Activated T-cell treated with anti-CD3 and anti-CD28 coated beads, Interleukin-2, amount 50 U/mL, for 72 hours (primary cell): ENCODE data around the gene FOXRED1. TPM values are rescaled to one million over a fixed set of nuclear protein-coding genes. Genes with fewer than 3 reads are reported as not detected.

ENCODE experiments used
- ATAC-seq, 2 donors: fragments of 150-1000 bp; cut with Tn5 transposase; replicated peaks in 1 of 2; 2 replicates each; pipeline ENCODE4 v1.10.0; 2021; ENCODE audit warnings: moderate library complexity in 2 of 2, mild to moderate bottlenecking in 1 of 2
- DNase-seq, 2 donors: peaks; one replicate each; pipeline ENCODE4 v3.0.0; 2021 to 2022; ENCODE audit warnings: mixed read lengths in 1 of 2
- H3K27ac Mint-ChIP-seq: one replicate; pipeline ENCODE4 v1.8.0; 2022; ENCODE audit warnings: mild to moderate bottlenecking, moderate library complexity, mixed read lengths
- H3K27me3 Mint-ChIP-seq: one replicate; pipeline ENCODE4 v1.8.0; 2022; ENCODE audit warnings: low read depth, mixed read lengths
- H3K36me3 Mint-ChIP-seq, 2 donors: one replicate each; pipeline ENCODE4 v1.8.0; 2022; ENCODE audit warnings: mixed read lengths in 2 of 2, mild to moderate bottlenecking in 1 of 2; ENCODE audit not compliant: insufficient read depth in 2 of 2
- H3K4me1 Mint-ChIP-seq: one replicate; pipeline ENCODE4 v1.8.0; 2022; ENCODE audit warnings: low read depth, mixed read lengths
- H3K4me3 Mint-ChIP-seq, 2 donors: one replicate each; pipeline ENCODE4 v1.8.0; 2022; ENCODE audit warnings: mild to moderate bottlenecking in 2 of 2, mixed read lengths in 2 of 2, moderate library complexity in 2 of 2
- H3K9me3 Mint-ChIP-seq, 2 donors: one replicate each; pipeline ENCODE4 v1.8.0; 2022; ENCODE audit warnings: mixed read lengths in 2 of 2
- total RNA-seq, 2 donors: library from RNA; stranded (reverse); gene quantifications; one replicate each; pipeline ENCODE4 v1.2.3, GENCODE V29; 2022

Gene FOXRED1
- total RNA-seq = 10 to 100 TPM; 35.0 to 51.9 TPM

DNA sequence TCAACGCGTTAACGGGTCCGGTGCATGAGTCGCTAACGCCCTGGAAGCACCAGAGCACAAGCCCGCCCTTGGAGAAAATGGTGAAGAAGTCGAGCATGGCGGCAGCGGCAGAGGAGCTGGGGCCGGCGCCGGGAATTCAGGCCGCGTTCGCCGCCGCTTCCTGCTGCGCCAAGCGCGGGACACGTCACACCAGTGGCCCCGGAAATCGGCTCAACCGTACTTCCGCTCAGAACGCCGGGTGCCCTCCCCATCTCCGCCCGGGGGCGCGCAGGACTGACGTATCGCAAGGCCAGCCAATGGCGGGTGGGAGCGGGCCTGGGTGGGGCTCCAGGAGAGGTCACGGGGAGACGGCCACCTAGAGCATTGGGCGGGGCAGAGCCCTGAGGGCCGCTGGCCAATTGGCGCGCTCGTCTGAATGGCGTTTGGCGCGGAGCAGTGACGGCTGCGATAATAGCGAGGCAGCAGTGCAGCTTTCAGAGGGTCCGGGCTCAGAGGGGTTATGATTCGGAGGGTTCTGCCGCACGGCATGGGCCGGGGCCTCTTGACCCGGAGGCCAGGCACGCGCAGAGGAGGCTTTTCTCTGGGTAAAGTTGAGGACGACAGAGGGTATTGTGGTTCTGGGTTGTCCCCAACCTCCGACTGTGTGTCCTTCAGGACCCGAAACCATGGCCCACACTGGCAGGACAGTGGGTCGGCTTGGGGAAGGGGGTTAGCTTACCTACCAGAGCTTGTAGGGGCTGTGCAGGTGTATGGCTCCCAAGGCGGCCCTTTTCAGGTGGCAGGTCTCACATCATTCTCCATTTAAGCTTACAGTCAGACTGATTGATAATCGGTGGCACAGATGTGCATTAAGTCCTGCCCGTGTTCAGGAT is at the start of gene FOXRED1, which contains the start of gene SRPRA:
Gene FOXRED1, plus strand, starts transcription at position 447 of the 872 bp plus-strand sequence. Its CDS starts 53 bp downstream, at position 500.
Gene SRPRA, minus strand, starts transcription at position 188 of the 872 bp plus-strand sequence. Its CDS starts 91 bp downstream, at position 97.
- peak; percentile 99 for ATAC-seq

DNA sequence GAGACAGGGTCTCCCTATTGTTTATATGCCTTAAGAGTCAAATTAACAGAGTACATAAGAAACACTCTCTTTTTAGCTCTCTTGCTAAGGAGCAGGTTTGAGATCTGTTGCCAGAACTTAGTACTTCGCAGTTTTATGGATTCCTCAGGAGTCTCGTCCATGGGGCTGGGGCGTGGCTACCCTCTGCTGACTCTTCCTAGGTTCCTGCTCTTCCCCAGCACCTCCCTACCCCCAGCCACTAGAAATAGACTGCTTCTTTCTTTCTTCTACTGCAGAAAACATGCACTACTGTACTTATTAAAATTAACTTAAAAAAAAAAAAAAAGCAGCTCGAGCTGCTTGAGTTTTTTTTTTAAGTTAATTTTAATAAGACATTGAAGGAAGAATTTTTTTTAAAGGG is 49.4 kb upstream of the FOXRED1 start:
- no peak overlapping the region for H3K27ac Mint-ChIP-seq
- H3K9me3 Mint-ChIP-seq = no peaks in the 10 kb centered on the region
- H3K4me1 Mint-ChIP-seq = peaks cover 35% of the 10 kb centered on the region
- ATAC-seq (no peak), DNase-seq (no peak)
- H3K36me3 Mint-ChIP-seq = no peaks in the 10 kb centered on the region
- no peaks in the 10 kb centered on the region for H3K27me3 Mint-ChIP-seq
- no peak overlapping the region for H3K4me3 Mint-ChIP-seq

More for the DNA sequence above, at the start of gene FOXRED1, which contains the start of gene SRPRA:
- H3K36me3 Mint-ChIP-seq = peaks cover 13 to 28% of the 10 kb centered on the region in 2 donors
- H3K4me1 Mint-ChIP-seq = peaks cover 53% of the 10 kb centered on the region
- no peaks in the 10 kb centered on the region for H3K9me3 Mint-ChIP-seq
- DNase-seq = peak; percentile 100
- no peaks in the 10 kb centered on the region for H3K27me3 Mint-ChIP-seq
- H3K4me3 Mint-ChIP-seq = peak within 1 kb of the TSS; percentile 96 to 97
- peak within 1 kb of the TSS; percentile 100 for H3K27ac Mint-ChIP-seq

DNA sequence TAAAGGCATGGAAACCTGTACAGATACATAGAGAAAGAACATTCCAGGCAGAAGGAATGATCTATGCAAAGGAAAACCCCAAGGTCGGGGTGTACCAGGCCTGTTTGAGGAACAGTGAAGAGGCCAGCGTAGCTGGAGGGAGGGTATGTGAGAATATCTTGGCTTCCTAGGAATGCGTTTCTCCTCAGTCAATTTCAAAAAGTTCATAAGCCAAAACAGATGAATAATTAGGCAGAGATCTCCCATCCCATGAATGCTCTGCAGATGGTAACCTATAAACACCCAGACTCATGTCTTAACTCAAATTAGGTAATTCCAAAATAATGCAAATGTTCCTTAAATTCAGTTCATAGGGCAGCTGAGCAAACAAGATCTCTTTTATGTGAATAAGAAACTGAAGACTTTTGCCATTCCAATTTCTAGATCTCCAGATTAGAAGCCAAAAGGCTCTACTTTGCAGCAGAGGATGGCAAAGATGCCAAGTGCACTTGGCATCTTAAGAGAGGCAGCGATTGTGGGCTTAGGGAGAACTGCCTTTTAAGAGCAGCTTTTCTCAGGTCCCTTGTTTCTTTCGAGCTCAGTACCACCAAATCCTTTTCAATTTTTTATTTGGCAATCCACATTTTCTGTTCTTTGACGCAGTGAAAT is 44.2 kb upstream of the FOXRED1 start:
- ATAC-seq = no peak
- Mint-ChIP-seq H3K27me3 (no peaks in the 10 kb centered on the region), H3K36me3 (peaks cover 0 to 9% of the 10 kb centered on the region in 2 donors), H3K4me3 (no peak overlapping the region), H3K27ac (no peak overlapping the region), H3K4me1 (peaks cover 6% of the 10 kb centered on the region), H3K9me3 (peaks cover 0 to 4% of the 10 kb centered on the region in 2 donors)
- no peak for DNase-seq

DNA sequence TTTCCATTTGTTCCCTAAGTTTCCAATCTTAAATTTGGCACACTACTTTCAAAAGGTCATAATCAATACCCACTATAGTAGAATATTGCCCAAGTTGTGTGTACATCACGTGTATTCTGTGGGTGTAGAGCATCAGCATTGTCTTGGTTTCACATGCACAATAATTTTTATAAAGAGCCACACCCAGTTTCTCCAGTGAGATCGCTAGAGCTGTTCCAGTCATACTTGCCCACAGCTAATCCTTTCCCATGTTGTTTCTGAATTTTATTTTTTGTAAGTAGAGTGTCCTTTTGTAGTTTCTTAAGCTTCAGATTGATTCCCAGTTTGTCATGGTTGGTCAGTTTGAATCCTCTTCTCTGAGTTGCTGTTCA is 43.7 kb upstream of the FOXRED1 start:
- Mint-ChIP-seq H3K27me3 (no peaks in the 10 kb centered on the region), H3K9me3 (peaks cover 0 to 4% of the 10 kb centered on the region in 2 donors)

DNA sequence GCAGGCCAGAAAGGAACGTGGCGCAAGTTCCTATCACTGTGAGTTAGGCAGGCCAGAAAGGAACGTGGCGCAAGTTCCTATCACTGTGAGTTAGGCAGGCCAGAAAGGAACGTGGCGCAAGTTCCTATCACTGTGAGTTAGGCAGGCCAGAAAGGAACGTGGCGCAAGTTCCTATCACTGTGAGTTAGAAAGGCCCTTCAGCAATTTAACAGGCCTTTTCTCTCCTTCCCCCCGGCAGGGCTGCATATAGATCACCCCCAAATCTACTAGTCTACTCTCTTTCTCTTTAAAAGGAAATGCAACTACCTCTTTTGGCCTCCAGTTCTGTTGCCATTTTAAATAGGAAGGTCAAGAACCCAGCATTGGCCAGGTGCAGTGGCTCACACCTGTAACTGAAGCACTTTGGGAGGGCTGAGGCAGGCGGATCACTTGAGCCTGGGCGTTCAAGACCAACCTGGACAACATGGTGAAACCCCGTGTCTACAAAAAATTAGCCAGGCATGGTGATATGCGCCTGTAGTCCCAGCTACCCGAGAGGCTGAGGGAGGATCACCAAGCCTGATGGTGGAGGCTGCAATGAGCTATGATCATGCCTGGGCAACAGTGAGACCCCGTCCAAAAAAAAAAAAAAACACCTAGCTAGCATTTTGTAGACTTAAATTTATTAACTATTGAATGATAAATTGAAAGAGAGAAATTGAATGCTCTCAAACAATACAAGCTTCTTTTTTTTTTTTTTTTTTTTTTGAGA is 42.4 kb upstream of the FOXRED1 start:
- no peaks in the 10 kb centered on the region for H3K4me1 Mint-ChIP-seq
- peaks cover 0 to 4% of the 10 kb centered on the region in 2 donors for H3K9me3 Mint-ChIP-seq
- DNase-seq = no peak
- no peak for ATAC-seq
- peaks cover 0 to 12% of the 10 kb centered on the region in 2 donors for H3K36me3 Mint-ChIP-seq
- no peak overlapping the region for H3K27ac Mint-ChIP-seq
- H3K27me3 Mint-ChIP-seq = no peaks in the 10 kb centered on the region
- no peak overlapping the region for H3K4me3 Mint-ChIP-seq

More for the DNA sequence above, 43.7 kb upstream of the FOXRED1 start:
- H3K4me3 Mint-ChIP-seq = no peak overlapping the region
- ATAC-seq = no peak
- H3K4me1 Mint-ChIP-seq = peaks cover 2% of the 10 kb centered on the region
- DNase-seq = no peak
- H3K36me3 Mint-ChIP-seq = peaks cover 0 to 9% of the 10 kb centered on the region in 2 donors
- H3K27ac Mint-ChIP-seq = no peak overlapping the region

DNA sequence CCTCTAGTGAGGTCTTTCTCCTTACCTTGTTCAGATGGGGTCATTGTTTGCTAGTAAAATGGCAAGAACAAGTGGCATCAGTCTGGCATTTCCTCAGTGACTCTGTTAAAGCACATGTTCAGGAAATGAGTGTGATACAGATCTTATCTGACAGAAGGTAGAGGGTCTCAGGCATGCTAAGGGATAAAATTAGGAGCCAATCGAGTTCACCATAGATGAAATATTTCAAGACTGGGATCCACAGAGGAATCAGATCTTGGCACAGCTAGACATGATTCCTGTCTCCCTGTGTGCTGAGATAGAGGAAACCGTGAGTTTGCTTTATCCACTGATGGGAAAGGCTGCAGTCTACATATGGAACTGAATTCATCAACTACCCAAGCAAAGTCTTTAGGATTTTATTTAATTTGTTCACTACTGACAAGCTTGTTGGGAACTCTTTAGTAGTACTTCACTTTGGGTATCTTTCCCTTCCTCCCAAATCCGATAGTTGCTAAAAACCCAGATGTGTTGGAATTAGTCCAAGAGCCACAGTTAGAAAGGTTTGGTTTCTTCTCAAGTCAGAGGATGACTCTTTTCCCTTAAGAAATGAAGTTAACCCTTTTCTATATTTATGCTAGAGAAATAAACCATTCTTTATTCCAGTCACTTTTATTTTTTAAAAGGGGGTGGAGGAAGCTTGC is 39.0 kb upstream of the FOXRED1 start:
- H3K27ac Mint-ChIP-seq = no peak overlapping the region
- no peak overlapping the region for H3K4me3 Mint-ChIP-seq
- H3K36me3 Mint-ChIP-seq = peaks cover 0 to 12% of the 10 kb centered on the region in 2 donors
- peaks cover 0 to 4% of the 10 kb centered on the region in 2 donors for H3K9me3 Mint-ChIP-seq
- ATAC-seq = no peak
- H3K4me1 Mint-ChIP-seq = no peaks in the 10 kb centered on the region
- DNase-seq = no peak
- no peaks in the 10 kb centered on the region for H3K27me3 Mint-ChIP-seq

DNA sequence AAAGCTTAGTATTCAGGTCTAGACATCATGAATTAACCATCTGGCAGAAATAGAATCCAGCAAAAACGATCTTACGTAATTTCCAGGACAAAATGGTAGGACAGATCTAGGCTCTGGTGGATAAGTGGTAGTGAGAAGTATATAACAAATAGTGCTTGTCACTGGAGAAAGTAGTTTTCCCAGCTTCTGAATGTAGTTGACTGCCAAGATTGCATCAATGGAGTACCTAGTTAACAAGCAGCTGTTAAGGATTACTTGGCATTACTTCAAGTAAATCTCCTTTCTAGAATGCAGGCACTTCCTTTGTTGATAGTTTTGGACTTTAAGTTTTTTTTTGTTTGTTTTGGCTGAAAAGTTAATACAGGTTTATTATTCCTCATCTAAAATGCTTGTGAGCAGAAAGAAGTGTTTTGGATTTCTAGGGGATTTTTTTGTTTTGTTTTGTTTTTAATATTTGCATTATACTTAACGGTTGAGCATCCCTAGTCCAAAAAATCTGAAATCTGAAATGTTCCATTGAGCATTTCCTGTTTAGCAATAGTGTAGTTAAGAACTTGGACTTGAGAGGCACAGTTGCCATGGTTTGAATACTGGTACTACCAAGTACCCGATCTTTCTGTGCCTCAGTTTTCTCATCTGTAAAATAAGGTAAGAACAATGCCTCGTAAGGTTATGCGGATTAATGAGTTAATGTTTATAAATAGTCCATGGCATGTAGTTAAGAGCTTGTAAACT is 37.1 kb upstream of the FOXRED1 start:
- Mint-ChIP-seq H3K4me3 (no peak overlapping the region), H3K27ac (no peak overlapping the region), H3K9me3 (no peaks in the 10 kb centered on the region), H3K4me1 (no peaks in the 10 kb centered on the region), H3K27me3 (no peaks in the 10 kb centered on the region), H3K36me3 (peaks cover 0 to 5% of the 10 kb centered on the region in 2 donors)
- ATAC-seq (no peak), DNase-seq (no peak)

DNA sequence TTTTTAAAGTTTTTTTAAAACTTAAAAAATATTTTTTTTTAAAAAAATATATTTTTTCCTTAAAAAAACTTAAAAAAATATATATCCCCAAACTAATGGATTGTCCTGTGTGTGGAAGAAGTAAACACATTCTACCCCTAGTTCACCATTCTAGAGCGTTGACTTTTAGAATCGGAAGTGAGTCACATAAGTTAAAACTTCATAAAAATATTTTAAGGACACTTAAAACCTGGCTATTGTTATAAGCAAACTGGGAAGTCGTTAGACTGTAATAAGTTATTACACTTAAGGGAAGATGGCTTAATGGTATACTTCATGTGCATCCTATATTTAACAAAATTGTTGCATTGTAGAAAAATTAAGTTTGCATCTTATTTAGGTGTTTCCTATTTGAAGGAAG is 36.3 kb upstream of the FOXRED1 start:
- Mint-ChIP-seq H3K4me3 (no peak overlapping the region), H3K4me1 (no peaks in the 10 kb centered on the region), H3K9me3 (no peaks in the 10 kb centered on the region), H3K27me3 (no peaks in the 10 kb centered on the region), H3K36me3 (peaks cover 0 to 5% of the 10 kb centered on the region in 2 donors), H3K27ac (no peak overlapping the region)
- ATAC-seq (no peak), DNase-seq (no peak)

DNA sequence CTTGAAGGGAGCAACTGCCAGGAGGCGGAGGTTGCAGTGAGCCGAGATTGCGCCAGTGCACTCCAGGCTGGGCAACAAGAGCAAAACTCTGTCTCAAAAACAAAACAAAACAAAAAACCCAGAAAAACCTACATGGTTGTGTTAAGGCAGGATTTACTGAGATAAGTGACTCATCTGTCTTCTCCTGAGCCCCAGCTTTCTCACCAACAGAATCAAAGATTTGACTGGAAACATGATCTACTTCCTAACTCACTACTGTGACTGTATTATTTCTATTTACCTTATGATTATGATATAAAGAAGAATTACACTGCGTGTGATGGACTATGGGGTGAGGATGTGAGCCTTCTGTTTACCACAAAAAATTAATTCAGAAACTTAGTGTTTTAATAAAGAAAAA is 35.6 kb upstream of the FOXRED1 start:
- Mint-ChIP-seq H3K9me3 (no peaks in the 10 kb centered on the region), H3K4me1 (no peaks in the 10 kb centered on the region), H3K27me3 (no peaks in the 10 kb centered on the region), H3K36me3 (peaks cover 0 to 9% of the 10 kb centered on the region in 2 donors), H3K27ac (no peak overlapping the region), H3K4me3 (no peak overlapping the region)
- ATAC-seq (peak in 1 of 2 donors; percentile 36), DNase-seq (no peak)

DNA sequence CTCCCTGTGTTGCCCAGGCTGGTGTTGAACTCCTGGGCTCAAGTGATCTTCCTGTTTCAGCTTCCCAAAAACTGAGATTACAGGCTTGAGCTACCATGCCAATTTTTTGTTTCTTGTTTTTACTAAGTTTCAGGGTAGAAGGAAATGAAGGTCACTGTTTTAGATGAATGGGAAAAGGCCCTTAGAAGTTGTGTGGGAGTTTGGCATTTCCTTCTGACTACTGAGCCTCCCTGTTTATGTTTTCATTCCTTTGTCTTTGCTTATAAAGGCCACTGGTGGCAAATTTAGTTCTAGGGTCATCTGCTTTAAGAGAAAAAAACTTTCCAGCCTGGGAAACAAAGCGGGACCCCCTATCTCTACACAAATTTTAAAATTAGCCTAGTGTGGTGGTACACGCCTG is 22.3 kb upstream of the FOXRED1 start:
- no peak for DNase-seq
- Mint-ChIP-seq H3K4me1 (no peaks in the 10 kb centered on the region), H3K27me3 (no peaks in the 10 kb centered on the region), H3K27ac (no peak overlapping the region), H3K9me3 (no peaks in the 10 kb centered on the region), H3K36me3 (peaks cover 0 to 10% of the 10 kb centered on the region in 2 donors), H3K4me3 (no peak overlapping the region)
- no peak for ATAC-seq

DNA sequence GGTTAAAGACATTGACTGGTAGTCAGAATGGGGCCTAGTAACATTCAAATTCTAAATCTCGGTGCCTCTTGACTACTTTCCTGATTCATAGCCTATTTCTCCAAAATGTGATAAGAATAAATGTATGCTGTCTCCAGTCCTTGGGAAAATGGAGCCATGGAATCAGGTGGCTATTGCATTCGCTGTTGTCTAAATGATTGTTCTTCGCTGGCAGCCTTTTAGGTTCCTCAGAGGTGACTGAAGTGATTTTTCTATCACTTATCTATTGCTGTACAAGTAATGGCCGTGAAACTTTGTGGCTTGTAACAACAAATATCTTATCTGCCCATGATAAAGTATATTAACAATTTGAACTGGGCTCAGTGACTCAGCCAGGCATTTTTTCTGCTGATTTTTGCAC is 15.7 kb upstream of the FOXRED1 start:
- Mint-ChIP-seq H3K27me3 (no peaks in the 10 kb centered on the region), H3K9me3 (no peaks in the 10 kb centered on the region), H3K4me1 (peaks cover 4% of the 10 kb centered on the region), H3K36me3 (peaks cover 0 to 7% of the 10 kb centered on the region in 2 donors), H3K27ac (no peak overlapping the region), H3K4me3 (no peak overlapping the region)
- ATAC-seq (no peak), DNase-seq (no peak)

DNA sequence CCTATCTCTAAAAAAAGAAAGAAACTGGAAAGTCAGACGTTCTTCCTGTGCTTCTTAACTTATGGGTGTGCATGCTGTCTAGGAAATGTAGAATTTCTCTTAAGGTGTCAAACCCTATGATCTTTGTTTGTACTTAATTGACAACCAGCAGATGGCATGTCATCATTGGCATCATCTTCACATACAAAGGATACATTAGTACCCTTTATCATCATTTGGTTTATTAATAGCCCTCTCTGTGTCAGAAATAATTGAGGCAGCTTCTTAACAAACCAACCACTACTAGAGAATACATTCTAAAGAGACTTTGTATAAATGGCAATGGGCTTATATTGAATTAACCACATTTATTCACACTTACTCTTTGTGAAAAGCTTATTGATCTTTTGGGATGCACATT is 14.1 kb upstream of the FOXRED1 start:
- peaks cover 4% of the 10 kb centered on the region for H3K4me1 Mint-ChIP-seq
- DNase-seq (no peak), ATAC-seq (no peak)
- no peaks in the 10 kb centered on the region for H3K27me3 Mint-ChIP-seq
- peaks cover 0 to 7% of the 10 kb centered on the region in 2 donors for H3K36me3 Mint-ChIP-seq
- no peak overlapping the region for H3K4me3 Mint-ChIP-seq
- no peak overlapping the region for H3K27ac Mint-ChIP-seq
- no peaks in the 10 kb centered on the region for H3K9me3 Mint-ChIP-seq
